Ovary (tissue), 10 donors: Measurements from ENCODE around the gene UST. TPM values are rescaled to one million over a fixed set of nuclear protein-coding genes. Genes with fewer than 3 reads are reported as not detected.

ENCODE experiments used
- DNase-seq, 5 donors: peaks; one replicate each; pipeline ENCODE4 v3.0.0-alpha.2; 2019 to 2020
- H3K27ac ChIP-seq, 2 donors: fragments of 200-600 bp; one replicate each; pipeline versions ENCODE4 v1.5.1 to v1.8.0; 2019 to 2022
- H3K27me3 ChIP-seq: fragments of 200-600 bp; one replicate; pipeline ENCODE4 v1.8.0; 2022
- H3K36me3 ChIP-seq: fragments of 200-600 bp; sonication (generic); one replicate; pipeline ENCODE4 v1.5.1; 2019
- H3K4me1 ChIP-seq: one replicate; pipeline ENCODE4 v1.8.1; 2013; ENCODE audit warnings: mild to moderate bottlenecking, moderate library complexity; ENCODE audit not compliant: insufficient read depth
- H3K4me3 ChIP-seq: fragments of 200-600 bp; sonication (generic); one replicate; pipeline ENCODE4 v1.5.1; 2017
- H3K9me3 ChIP-seq, 2 donors: fragments of 200-600 bp in 1 of 2; sonication (generic) in 1 of 2; one replicate each; pipeline versions ENCODE4 v1.5.1 to v1.8.1; 2013 to 2019; ENCODE audit warnings: mild to moderate bottlenecking in 1 of 2, moderate library complexity in 1 of 2
- EP300 ChIP-seq: sonication (generic); formaldehyde crosslinking; IDR thresholded peaks from one replicate; pipeline ENCODE4 v1.6.1; 2017; ENCODE audit warnings: antibody characterized with exemption
- POLR2A ChIP-seq: fragments of 450-650 bp; IDR thresholded peaks from one replicate; pipeline ENCODE4 v1.6.1; 2017; ENCODE audit warnings: antibody characterized with exemption, mild to moderate bottlenecking, moderate library complexity
- WGBS, 3 donors: extraction: QIAGEN DNeasy Blood & Tissue Kit in 1 of 3; methylation state at CpG; one replicate each; pipeline versions ENCODE4 v1.1.5 to v1.1.7; 2013 to 2017; 5-methylcytosine and 5-hydroxymethylcytosine counted together
- intact Hi-C, 4 donors: fragments of 100-400 bp; cut with DNase I; formaldehyde crosslinking; loops; one replicate each; pipeline versions ENCODE4 v1.11.0 to v1.15.1; 2022 to 2023
- long read RNA-seq, 3 donors: library from polyadenylated mRNA in 2 of 3; unstranded in 2 of 3; transcript quantifications; one replicate each; pipeline ENCODE4 v2.0.0 and lab custom pipeline, GENCODE V29; 2021 to 2026
- polyA plus RNA-seq, 2 donors: library from polyadenylated mRNA; stranded (reverse); fragments of 200-250 nt in 1 of 2; fragments of 350-450 nt in 1 of 2; fragmentation: Illumina TruSeq in 1 of 2; extraction: RNeasy Lipid Tissue Mini Kit (QIAGEN cat#74804) in 1 of 2; gene quantifications; one replicate each; pipeline ENCODE4 v1.2.3, GENCODE V29; 2013 to 2014
- total RNA-seq, 7 donors: library from RNA; depleted of rRNA in 2 of 7; stranded (reverse); fragments of >200 nt in 2 of 7; fragmentation: NEBNext Ultra II Directional in 3 of 7; extraction: Animal tissue kit (Norgen Biotek cat#: 25700) in 3 of 7; gene quantifications; one replicate each; pipeline versions ENCODE4 v1.1.0 to v1.2.4, GENCODE V29; 2016 to 2023
- TF ChIP-seq, protein P1 (sequence below), 3 donors: fragments of 450-650 bp in 2 of 3; fragments of 200-600 bp in 1 of 3; IDR thresholded peaks; one replicate each; pipeline versions ENCODE4 v1.5.1 to v1.8.0; 2016 to 2022; ENCODE audit warnings: antibody characterized with exemption in 3 of 3, mild to moderate bottlenecking in 1 of 3
- donor health status: DM: no; HTN: no; CAD: no; lungs with moderate emphysema.
- donor health status: DM: no; HTN: no; CAD: no.
- donor health status: Bipolar disorder and iron deficiency.
- donor health status: DM: yes; HTN: yes; CAD: no.
- donor health status: DM: no; HTN: no; CAD: no.
- donor health status: DM: yes; HTN: yes; CAD: no.

Gene UST, protein sequence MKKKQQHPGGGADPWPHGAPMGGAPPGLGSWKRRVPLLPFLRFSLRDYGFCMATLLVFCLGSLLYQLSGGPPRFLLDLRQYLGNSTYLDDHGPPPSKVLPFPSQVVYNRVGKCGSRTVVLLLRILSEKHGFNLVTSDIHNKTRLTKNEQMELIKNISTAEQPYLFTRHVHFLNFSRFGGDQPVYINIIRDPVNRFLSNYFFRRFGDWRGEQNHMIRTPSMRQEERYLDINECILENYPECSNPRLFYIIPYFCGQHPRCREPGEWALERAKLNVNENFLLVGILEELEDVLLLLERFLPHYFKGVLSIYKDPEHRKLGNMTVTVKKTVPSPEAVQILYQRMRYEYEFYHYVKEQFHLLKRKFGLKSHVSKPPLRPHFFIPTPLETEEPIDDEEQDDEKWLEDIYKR
- 10 to 100 TPM; 12.3 to 19.3 (median 16.5) TPM for total RNA-seq
- polyA plus RNA-seq, result 10 to 100 TPM; 11.8 to 20.1 TPM
- long read RNA-seq, donor 1, full-length matches to known transcripts, result 2 of 40 reads
- long read RNA-seq, donor 1, partial matches to known transcripts, result 3 of 40 reads
- long read RNA-seq, donor 1, other reads (novel, unspliced or antisense), result 35 of 40 reads
- long read RNA-seq, donor 2, full-length matches to known transcripts, result 6 of 6 reads
- long read RNA-seq, donor 2, partial matches to known transcripts, result 0 of 6 reads
- long read RNA-seq, donor 2, other reads (novel, unspliced or antisense), result 0 of 6 reads
- long read RNA-seq, donor 3, full-length matches to known transcripts, result 38 of 59 reads
- long read RNA-seq, donor 3, partial matches to known transcripts, result 3 of 59 reads
- long read RNA-seq, donor 3, other reads (novel, unspliced or antisense), result 18 of 59 reads

DNA sequence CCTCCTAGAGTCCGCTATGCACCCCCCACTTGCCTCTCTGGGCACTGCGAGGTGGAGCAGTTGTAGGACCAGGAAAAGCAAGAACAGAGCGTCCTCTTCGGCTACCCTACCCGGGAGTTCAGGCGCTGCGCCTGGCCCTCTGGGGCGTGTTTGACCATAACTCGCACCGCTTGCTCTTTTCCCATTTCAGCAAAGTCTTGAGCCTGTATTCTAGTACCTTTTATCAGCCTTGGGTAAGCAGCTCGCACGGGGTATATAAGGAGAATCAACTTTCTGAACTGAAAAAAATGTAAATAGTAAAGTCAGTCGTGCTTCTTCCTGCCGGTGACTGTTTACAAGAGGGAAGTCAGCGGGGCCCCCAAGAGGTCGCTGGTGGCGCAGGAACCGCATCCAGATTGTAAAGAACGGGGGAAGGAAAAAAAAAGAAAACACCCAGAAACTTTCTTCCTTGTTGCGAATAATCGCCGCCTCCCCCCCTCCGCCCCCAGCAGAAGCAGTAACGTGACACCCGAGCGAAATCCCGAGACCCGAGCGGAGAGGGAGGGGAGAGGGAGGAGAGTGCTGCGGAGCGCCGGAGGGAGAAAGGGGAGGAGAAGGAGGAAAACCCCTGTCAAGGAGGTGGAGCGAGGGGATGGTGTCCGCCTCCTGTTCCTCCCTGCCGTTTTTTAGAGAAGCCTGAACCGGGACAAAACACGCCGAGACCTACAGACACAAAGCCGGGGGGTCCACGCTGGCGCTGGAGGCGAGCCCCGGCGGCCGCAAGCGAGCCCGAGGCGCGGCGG is at the start of gene UST:
Gene UST (plus strand): TSS at position 668 of the 782 bp plus-strand sequence. CDS start 401 bp downstream, outside the sequence.
- H3K4me1 ChIP-seq, result peaks cover 1% of the 10 kb centered on the region
- no peaks in the 10 kb centered on the region for H3K27me3 ChIP-seq
- H3K9me3 ChIP-seq, result no peaks in the 10 kb centered on the region
- no peaks in the 10 kb centered on the region for H3K36me3 ChIP-seq
- WGBS, 3 donors, result 0 to 1% (median 1%) methylated on average over 45 to 50 of the region's 50 CpGs
- intact Hi-C loops, result loop anchor here (5.0 to 10.0 kb wide), 3 partner anchors 198 to 208 kb away; no protein-coding TSS in a partner anchor
- H3K4me3 ChIP-seq, result peak within 1 kb of the TSS; percentile 88
- DNase-seq, result peak; percentile 86 to 92 (median 90)
- TF ChIP-seq, protein P1, sequence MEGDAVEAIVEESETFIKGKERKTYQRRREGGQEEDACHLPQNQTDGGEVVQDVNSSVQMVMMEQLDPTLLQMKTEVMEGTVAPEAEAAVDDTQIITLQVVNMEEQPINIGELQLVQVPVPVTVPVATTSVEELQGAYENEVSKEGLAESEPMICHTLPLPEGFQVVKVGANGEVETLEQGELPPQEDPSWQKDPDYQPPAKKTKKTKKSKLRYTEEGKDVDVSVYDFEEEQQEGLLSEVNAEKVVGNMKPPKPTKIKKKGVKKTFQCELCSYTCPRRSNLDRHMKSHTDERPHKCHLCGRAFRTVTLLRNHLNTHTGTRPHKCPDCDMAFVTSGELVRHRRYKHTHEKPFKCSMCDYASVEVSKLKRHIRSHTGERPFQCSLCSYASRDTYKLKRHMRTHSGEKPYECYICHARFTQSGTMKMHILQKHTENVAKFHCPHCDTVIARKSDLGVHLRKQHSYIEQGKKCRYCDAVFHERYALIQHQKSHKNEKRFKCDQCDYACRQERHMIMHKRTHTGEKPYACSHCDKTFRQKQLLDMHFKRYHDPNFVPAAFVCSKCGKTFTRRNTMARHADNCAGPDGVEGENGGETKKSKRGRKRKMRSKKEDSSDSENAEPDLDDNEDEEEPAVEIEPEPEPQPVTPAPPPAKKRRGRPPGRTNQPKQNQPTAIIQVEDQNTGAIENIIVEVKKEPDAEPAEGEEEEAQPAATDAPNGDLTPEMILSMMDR (IDR thresholded peaks at IDR 0.05), result peak in 1 of 3 donors; percentile 22
- TF ChIP-seq EP300, result no peak
- TF ChIP-seq POLR2A, result peak; percentile 54
- peak within 1 kb of the TSS; percentile 64 to 87 for H3K27ac ChIP-seq

DNA sequence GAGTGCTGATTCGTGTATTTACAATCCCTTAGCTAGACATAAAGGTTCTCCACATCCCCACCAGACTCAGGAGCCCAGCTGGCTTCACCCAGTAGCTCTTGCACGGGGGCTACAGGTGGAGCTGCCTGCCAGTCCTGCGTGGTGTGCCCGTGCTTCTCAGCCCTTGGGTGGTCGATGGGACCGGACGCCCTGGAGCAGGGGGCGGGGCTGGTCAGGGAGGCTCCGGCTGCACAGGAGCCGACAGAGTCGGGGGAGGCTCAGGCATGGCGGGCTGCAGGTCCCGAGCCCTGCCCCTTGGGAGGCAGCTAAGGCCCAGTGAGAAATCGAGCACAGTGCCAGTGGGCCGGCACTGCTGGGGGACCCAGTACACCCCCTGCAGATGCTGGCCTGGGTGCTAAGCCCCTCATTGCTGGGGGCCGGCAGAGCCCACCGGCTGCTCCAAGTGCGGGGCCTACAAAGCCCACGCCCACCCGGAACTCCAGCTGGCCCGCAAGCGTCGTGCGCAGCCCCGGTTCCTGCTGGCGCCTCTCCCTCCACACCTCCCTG is 48.9 kb upstream of the UST start:
- peaks cover 1% of the 10 kb centered on the region for H3K4me1 ChIP-seq
- no peaks in the 10 kb centered on the region for H3K36me3 ChIP-seq
- H3K4me3 ChIP-seq, result no peak overlapping the region
- H3K27me3 ChIP-seq, result no peaks in the 10 kb centered on the region
- DNase-seq, result no peak
- WGBS, 3 donors, result 92 to 96% (median 94%) methylated on average over 26 of the region's 26 CpGs
- H3K27ac ChIP-seq, result no peak overlapping the region
- H3K9me3 ChIP-seq, result no peaks in the 10 kb centered on the region
- TF ChIP-seq POLR2A (no peak), EP300 (no peak)
- TF ChIP-seq, protein P1 (IDR thresholded peaks at IDR 0.05), result no peak
- intact Hi-C loops, result no loop called here

DNA sequence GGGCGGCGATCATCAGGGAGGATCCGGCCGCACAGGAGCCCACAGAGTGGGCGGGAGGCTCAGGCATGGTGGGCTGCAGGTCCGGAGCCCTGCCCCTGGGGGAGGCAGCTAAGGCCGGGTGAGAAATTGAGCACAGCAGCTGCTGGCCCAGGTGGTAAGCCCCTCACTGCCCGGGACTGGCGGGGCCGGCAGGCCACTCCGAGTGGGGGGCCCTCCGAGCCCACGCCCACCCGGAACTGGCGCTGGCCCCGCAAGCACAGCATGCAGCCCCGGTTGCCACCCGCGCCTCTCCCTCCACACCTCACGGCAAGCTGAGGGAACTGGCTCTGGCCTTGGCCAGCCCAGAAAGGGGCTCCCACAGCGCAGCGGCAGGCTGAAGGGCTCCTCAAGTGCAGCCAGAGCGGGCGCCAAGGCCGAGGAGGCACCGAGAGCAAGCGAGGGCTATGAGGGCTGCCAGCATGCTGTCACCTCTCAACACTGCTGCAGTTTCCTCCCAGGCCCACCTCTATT is 48.1 kb upstream of the UST start:
- intact Hi-C loops, result no loop called here
- Histone ChIP-seq H3K4me1 (peaks cover 1% of the 10 kb centered on the region), H3K27me3 (no peaks in the 10 kb centered on the region), H3K36me3 (no peaks in the 10 kb centered on the region), H3K9me3 (no peaks in the 10 kb centered on the region), H3K27ac (no peak overlapping the region), H3K4me3 (no peak overlapping the region)
- 91 to 96% (median 92%) methylated on average over 26 to 27 of the region's 27 CpGs for WGBS, 3 donors
- no peak for DNase-seq
- no peak for TF ChIP-seq POLR2A
- no peak for TF ChIP-seq EP300
- TF ChIP-seq, protein P1 (IDR thresholded peaks at IDR 0.05), result no peak
